Fibroblast of the aortic adventitia (primary cell): ENCODE measurements around the gene POLR2I. TPM values are rescaled to one million over a fixed set of nuclear protein-coding genes. Genes with fewer than 3 reads are reported as not detected.

ENCODE experiments used
- DNase-seq: peaks from one replicate; pipeline ENCODE4 v3.0.0-alpha.2; 2010; ENCODE audit warnings: low read depth
- H3K4me3 ChIP-seq: 2 replicates; pipeline ENCODE4 v1.5.1; 2011; ENCODE audit warnings: low read depth, mild to moderate bottlenecking, control low read depth, low read length, moderate library complexity
- total RNA-seq: library from RNA; depleted of rRNA; stranded (reverse); fragments of >200 nt; gene quantifications from 2 replicates; pipeline ENCODE4 v1.2.3, GENCODE V29; 2012; ENCODE audit warnings: low replicate concordance
- TF ChIP-seq, protein P1 (sequence below): IDR thresholded peaks from 2 replicates; pipeline ENCODE4 v1.5.1; 2011; ENCODE audit warnings: mild to moderate bottlenecking, low read length, control low read depth, inconsistent platforms; ENCODE audit not compliant: insufficient read depth

POLR2I gene
- total RNA-seq, 1 donor = 33.2 TPM

DNA sequence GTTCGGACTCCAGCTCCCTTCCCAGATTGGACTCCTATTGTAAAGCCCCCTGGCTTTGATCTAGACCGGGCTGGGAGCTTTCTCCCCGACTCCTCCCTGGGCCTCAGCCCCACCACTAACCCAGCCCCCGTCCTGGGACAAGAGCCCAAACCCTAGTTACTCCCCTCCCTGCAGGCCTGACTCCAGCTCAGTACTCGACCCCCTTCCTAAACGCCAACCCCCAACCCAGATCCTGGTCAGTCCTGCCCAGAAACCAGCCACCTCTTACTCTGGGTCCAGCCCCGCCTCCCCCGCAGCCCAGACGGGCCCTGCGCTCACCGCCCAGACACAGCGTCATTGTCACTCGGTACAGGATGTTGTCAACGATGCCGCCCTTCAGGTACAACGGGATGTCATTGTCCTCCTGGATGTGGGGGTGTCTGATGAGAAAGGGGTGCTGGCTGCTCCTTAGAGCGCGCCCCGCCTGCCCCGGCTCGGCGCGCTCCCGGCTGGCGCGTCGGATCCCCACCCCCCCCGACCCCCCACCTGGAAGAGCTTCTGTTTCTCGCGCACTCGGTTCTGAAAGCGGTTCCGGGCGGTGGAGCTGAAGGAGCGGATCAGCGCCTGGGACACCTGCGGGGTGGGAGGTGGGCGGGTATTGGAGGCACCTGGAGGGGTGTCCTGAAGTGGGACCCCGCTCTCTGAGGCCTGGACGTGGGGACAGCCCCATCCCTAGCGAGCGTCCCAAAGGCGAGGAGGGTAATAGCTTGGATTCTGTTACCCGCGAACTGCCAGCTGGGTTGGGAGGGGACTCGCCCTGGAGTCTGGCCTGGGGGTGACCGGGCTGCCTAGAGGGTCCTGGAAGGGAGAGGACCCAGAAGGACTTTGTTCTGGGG lies 36.7 kb upstream of the POLR2I start:
- no peak for DNase-seq
- H3K4me3 ChIP-seq = peak overlapping the region; percentile 56
- TF ChIP-seq, protein P1, sequence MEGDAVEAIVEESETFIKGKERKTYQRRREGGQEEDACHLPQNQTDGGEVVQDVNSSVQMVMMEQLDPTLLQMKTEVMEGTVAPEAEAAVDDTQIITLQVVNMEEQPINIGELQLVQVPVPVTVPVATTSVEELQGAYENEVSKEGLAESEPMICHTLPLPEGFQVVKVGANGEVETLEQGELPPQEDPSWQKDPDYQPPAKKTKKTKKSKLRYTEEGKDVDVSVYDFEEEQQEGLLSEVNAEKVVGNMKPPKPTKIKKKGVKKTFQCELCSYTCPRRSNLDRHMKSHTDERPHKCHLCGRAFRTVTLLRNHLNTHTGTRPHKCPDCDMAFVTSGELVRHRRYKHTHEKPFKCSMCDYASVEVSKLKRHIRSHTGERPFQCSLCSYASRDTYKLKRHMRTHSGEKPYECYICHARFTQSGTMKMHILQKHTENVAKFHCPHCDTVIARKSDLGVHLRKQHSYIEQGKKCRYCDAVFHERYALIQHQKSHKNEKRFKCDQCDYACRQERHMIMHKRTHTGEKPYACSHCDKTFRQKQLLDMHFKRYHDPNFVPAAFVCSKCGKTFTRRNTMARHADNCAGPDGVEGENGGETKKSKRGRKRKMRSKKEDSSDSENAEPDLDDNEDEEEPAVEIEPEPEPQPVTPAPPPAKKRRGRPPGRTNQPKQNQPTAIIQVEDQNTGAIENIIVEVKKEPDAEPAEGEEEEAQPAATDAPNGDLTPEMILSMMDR = no peak

DNA sequence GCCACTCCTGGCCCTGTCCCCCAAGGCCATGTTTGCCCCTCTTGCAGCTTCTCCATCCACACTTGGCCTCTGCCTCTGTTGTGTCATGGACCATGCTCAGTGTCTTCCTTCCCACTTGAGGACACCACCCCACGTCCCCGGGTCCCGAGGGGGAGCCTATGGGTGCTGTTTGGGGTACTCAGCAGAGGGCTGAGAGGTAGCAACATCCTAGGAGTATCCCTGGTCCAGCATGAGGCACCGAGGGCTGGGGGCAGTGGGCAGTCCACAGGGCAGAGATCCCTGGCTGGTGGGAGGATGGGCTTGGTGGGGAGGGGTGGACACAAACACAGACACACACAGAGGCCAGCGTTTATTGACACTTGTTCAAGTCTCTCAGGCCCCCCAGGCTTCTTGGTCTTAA lies 35.9 kb upstream of the POLR2I start:
- TF ChIP-seq, protein P1 = no peak
- no peak overlapping the region for H3K4me3 ChIP-seq
- no peak for DNase-seq

DNA sequence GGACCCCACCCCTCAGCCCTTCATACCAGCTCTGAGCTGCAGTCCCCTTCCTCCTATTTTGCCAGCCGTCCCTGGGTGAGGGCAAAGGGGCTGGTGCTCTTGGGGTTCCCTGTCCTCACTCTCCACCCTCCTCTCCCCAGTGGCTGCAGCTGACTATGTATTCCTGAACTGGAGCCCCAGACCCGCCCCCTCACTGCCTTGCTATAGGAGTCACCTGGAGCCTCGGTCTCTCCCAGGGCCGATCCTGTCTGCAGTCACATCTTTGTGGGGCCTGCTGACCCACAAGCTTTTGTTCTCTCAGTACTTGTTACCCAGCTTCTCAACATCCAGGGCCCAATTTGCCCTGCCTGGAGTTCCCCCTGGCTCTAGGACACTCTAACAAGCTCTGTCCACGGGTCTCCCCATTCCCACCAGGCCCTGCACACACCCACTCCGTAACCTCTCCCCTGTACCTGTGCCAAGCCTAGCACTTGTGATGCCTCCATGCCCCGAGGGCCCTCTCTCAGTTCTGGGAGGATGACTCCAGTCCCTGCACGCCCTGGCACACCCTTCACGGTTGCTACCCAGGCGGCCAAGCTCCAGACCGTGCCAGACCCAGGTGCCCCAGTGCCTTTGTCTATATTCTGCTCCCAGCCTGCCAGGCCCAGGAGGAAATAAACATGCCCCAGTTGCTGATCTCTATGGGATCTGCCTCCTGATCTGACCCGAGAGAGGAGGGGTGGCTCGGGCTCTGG lies 35.2 kb upstream of the POLR2I start:
- TF ChIP-seq, protein P1 = no peak

DNA sequence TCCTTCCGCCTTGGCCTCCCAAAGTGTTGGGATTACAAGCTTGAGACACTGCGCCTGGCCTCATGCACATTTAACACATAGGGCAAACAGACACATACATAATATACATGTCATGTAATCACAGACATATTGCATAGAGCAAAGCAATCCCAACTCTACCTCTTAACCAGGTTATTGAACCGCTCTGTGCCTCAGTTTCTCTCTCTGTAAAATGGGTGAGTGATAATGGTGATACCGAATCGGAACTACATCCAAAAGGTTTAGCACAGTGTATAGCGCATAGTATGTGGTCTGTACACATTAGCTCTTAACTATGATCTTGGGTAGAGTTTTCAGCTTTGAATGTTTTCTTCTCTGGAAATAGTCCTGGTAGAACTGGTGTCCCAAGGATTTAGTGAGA lies 29.9 kb upstream of the POLR2I start:
- TF ChIP-seq, protein P1 = no peak
- no peak for DNase-seq
- no peak overlapping the region for H3K4me3 ChIP-seq

More for the DNA sequence above, 35.2 kb upstream of the POLR2I start:
- H3K4me3 ChIP-seq = no peak overlapping the region
- no peak for DNase-seq

DNA sequence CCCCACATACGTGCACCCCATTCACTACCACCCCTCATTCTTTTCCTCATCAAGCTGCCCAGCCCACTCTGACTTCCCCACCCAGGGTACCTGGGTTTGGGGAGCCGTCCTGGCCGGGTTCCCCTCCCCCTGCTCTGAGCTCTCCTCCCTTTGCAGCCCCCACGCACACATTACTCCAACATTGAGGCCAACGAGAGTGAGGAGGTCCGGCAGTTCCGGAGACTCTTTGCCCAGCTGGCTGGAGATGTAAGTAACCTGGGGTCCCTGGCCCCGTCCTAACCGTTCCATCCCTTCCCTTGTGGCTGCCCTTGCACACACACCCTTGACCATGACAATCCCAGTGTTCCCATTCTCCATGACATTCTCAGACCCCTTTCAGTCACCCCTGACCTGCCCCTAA lies 27.8 kb upstream of the POLR2I start:
- no peak for DNase-seq
- TF ChIP-seq, protein P1 = no peak
- no peak overlapping the region for H3K4me3 ChIP-seq

DNA sequence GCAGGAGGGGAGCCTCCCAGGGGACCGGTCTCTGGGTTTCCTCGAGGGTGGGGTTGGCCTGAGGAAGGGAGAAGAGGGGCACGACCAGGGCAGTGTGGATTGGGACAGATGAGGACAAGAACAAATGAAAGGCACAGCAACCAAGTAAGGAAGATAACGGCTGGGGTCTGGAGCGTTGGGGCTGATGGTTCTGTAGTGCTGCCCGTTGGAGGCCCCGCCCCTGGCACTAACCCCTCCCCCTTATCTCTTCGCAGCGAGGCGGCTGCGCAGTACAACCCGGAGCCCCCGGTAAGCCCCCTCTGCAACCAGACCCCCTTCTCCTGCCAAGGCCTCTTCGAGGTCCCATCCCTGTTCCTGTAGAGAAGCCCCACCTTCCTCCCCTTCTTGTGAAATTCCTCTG lies 27.4 kb upstream of the POLR2I start:
- TF ChIP-seq, protein P1 = no peak
- H3K4me3 ChIP-seq = no peak overlapping the region
- no peak for DNase-seq
